ENCODE measurements around the gene GPC5. TPM values are rescaled to one million over a fixed set of nuclear protein-coding genes. Genes with fewer than 3 reads are reported as not detected.

GPC5 gene
- total and polyA plus RNA-seq, 2 experiments from 2014 or later, result 0.32 TPM; not detected in 1

DNA sequence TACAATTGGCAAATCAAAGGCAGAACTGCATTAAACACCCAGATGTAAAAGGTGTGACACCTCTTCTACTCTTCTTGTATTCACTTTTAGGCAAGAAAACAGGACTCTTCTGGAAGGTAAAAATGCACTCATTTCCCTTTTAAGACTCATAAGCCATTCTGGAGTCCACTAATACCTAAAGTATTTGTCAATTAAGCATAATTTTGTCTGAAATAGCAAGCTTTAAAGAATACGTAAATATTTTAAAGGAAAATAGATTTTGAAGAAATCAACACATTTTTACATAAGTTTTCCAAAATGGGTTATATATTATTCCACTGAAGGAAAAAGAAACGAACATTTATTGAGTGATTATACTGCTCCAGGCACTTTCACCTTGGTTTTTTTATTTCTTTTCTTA is 1166.5 kb downstream of the GPC5 start:
- Histone ChIP-seq H3K79me2 (ENCODE audit: insufficient read depth) (no peaks in the 10 kb centered on the region), H2AFZ (no peak overlapping the region), H4K20me1 (ENCODE audit: insufficient read depth) (no peaks in the 10 kb centered on the region), H3K4me2 (ENCODE audit: unreplicated experiment) (no peak overlapping the region), H3K27ac (no peak overlapping the region), H3K4me3 (no peak overlapping the region), H3K36me3 (ENCODE audit: low read depth) (no peaks in the 10 kb centered on the region), H3F3A (ENCODE audit: insufficient read depth) (no peaks in the 10 kb centered on the region), H3K4me1 (ENCODE audit: insufficient read depth) (no peaks in the 10 kb centered on the region), H3K9ac (no peak overlapping the region), H3K27me3 (replicated peaks; ENCODE audit: insufficient read depth) (no peaks in the 10 kb centered on the region), H3K9me2 (ENCODE audit: insufficient read depth) (no peaks in the 10 kb centered on the region), H3K9me3 (ENCODE audit: low read depth) (no peaks in the 10 kb centered on the region)
- WGBS, 2 experiments (ENCODE audit: low coverage in 1 of 2, low lambda C conversion rate in 2 of 2, missing lambda C conversion rate in 2 of 2), result 14 to 17% methylated on average over 2 of the region's 2 CpGs
- in situ Hi-C loops (cut with MboI), result no loop called here
- no peak for TF ChIP-seq EZH2 (IDR thresholded peaks at IDR 0.05; ENCODE audit: insufficient read depth, poor library complexity, severe bottlenecking)
- no peak for TF ChIP-seq EZH2phosphoT487 (IDR thresholded peaks at IDR 0.05; ENCODE audit: insufficient read depth, low read depth)
- DNase-seq, result no peak

DNA sequence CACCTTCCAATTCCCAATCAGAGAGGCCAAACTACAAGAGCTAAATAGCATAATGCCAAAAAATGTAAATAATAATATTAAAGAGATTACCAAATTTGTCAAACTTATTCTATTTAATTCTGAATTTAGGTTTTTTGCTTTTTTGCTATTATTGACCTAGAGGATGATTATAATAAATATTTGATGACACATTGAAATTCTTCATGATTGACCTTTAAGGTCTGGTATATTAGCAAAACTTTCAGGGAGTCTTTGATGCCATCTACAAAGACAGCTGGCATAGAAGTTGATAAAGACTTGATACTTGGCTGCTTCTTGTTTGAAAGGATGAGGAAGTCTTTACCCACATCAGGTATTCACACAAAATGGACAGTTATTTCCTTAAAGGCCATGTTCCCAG is 1168.3 kb downstream of the GPC5 start:
- no peak overlapping the region for H3K4me3 ChIP-seq
- H3K9me3 ChIP-seq (ENCODE audit: low read depth), result no peaks in the 10 kb centered on the region
- H3K9ac ChIP-seq, result no peak overlapping the region
- in situ Hi-C loops (cut with MboI), result no loop called here
- H3K9me2 ChIP-seq (ENCODE audit: insufficient read depth), result no peaks in the 10 kb centered on the region
- no peaks in the 10 kb centered on the region for H3K36me3 ChIP-seq (ENCODE audit: low read depth)
- no peak overlapping the region for H2AFZ ChIP-seq
- no peaks in the 10 kb centered on the region for H3K27me3 ChIP-seq (replicated peaks; ENCODE audit: insufficient read depth)
- H3K4me1 ChIP-seq (ENCODE audit: insufficient read depth), result no peaks in the 10 kb centered on the region
- TF ChIP-seq EZH2 (IDR thresholded peaks at IDR 0.05; ENCODE audit: insufficient read depth, poor library complexity, severe bottlenecking) (no peak), EZH2phosphoT487 (IDR thresholded peaks at IDR 0.05; ENCODE audit: insufficient read depth, low read depth) (no peak)
- no peaks in the 10 kb centered on the region for H4K20me1 ChIP-seq (ENCODE audit: insufficient read depth)
- H3F3A ChIP-seq (ENCODE audit: insufficient read depth), result no peaks in the 10 kb centered on the region
- no peak overlapping the region for H3K27ac ChIP-seq
- no peak overlapping the region for H3K4me2 ChIP-seq (ENCODE audit: unreplicated experiment)
- DNase-seq, result no peak
- H3K79me2 ChIP-seq (ENCODE audit: insufficient read depth), result no peaks in the 10 kb centered on the region

DNA sequence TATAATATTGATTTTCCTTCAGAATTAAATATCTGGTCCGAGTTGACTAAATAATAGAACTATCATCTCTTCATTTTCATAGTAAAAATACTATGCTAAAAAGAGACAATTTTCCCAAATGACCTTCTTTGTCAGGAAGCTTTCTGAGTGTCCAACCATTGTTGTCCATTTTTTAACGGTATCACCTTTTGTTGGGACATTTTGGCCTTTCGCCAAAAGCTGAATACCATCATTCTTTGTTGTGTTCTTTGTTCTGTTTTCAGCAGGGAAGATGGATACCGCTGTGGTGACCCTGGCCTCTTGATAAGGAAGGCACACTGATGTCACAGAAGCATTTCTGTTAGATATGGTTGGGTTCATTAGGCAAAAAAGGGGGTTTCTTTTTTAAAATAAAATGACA is 1173.8 kb downstream of the GPC5 start:
- Histone ChIP-seq H3K79me2 (ENCODE audit: insufficient read depth) (no peaks in the 10 kb centered on the region), H3K4me3 (no peak overlapping the region), H3F3A (ENCODE audit: insufficient read depth) (no peaks in the 10 kb centered on the region), H3K9me3 (ENCODE audit: low read depth) (no peaks in the 10 kb centered on the region), H3K36me3 (ENCODE audit: low read depth) (no peaks in the 10 kb centered on the region), H3K9ac (no peak overlapping the region), H3K4me2 (ENCODE audit: unreplicated experiment) (no peak overlapping the region), H3K4me1 (ENCODE audit: insufficient read depth) (no peaks in the 10 kb centered on the region), H3K27ac (no peak overlapping the region), H4K20me1 (ENCODE audit: insufficient read depth) (no peaks in the 10 kb centered on the region), H3K9me2 (ENCODE audit: insufficient read depth) (no peaks in the 10 kb centered on the region), H3K27me3 (replicated peaks; ENCODE audit: insufficient read depth) (no peaks in the 10 kb centered on the region), H2AFZ (no peak overlapping the region)
- TF ChIP-seq EZH2phosphoT487 (IDR thresholded peaks at IDR 0.05; ENCODE audit: insufficient read depth, low read depth) (no peak), EZH2 (IDR thresholded peaks at IDR 0.05; ENCODE audit: insufficient read depth, poor library complexity, severe bottlenecking) (no peak)
- WGBS, 2 experiments (ENCODE audit: low coverage in 1 of 2, low lambda C conversion rate in 2 of 2, missing lambda C conversion rate in 2 of 2), result 16 to 20% methylated on average over 4 of the region's 4 CpGs
- in situ Hi-C loops (cut with MboI), result no loop called here
- no peak for DNase-seq

- H3K79me2 ChIP-seq (ENCODE audit: insufficient read depth), result no peaks in the 10 kb centered on the region
- H2AFZ ChIP-seq, result no peak overlapping the region
- no peaks in the 10 kb centered on the region for H3K36me3 ChIP-seq (ENCODE audit: low read depth)
- no peaks in the 10 kb centered on the region for H4K20me1 ChIP-seq (ENCODE audit: insufficient read depth)
- H3K27ac ChIP-seq, result no peak overlapping the region
- WGBS, 2 experiments (ENCODE audit: low coverage in 1 of 2, low lambda C conversion rate in 2 of 2, missing lambda C conversion rate in 2 of 2), result 55% methylated on average over 10 of the region's 10 CpGs
- TF ChIP-seq EZH2phosphoT487 (IDR thresholded peaks at IDR 0.05; ENCODE audit: insufficient read depth, low read depth) (no peak), EZH2 (IDR thresholded peaks at IDR 0.05; ENCODE audit: insufficient read depth, poor library complexity, severe bottlenecking) (no peak)
- no peak overlapping the region for H3K9ac ChIP-seq
- H3K4me2 ChIP-seq (ENCODE audit: unreplicated experiment), result no peak overlapping the region
- in situ Hi-C loops (cut with MboI), result no loop called here
- H3K9me2 ChIP-seq (ENCODE audit: insufficient read depth), result no peaks in the 10 kb centered on the region
- H3K27me3 ChIP-seq (replicated peaks; ENCODE audit: insufficient read depth), result no peaks in the 10 kb centered on the region
- no peak overlapping the region for H3K4me3 ChIP-seq
- DNase-seq, result peak; percentile 9
- H3K4me1 ChIP-seq (ENCODE audit: insufficient read depth), result no peaks in the 10 kb centered on the region
- H3F3A ChIP-seq (ENCODE audit: insufficient read depth), result no peaks in the 10 kb centered on the region
- H3K9me3 ChIP-seq (ENCODE audit: low read depth), result no peaks in the 10 kb centered on the region
Observed at GRCh38 chr13:92573467-92574057, 1175.1 kb downstream of the GPC5 start.

DNA sequence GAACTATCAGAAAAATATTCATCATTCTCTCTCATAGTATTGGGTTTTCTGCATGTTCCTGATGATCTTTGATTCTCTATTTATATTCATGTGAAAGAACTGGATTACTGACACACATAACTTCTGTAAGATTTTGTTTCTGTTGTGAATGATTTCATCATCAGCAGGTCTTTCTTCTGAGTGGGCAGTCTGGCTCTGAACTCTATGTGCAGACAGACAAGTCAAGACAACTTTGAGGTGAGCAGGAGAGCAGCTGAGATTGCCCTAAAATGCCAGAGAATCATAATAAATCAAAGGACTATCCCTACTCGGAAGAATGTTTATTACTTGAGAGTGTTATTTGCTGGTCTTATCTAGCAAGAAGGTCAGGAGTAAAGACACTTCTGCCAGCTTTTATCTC is 1176.1 kb downstream of the GPC5 start:
- Histone ChIP-seq H3F3A (ENCODE audit: insufficient read depth) (no peaks in the 10 kb centered on the region), H3K9me2 (ENCODE audit: insufficient read depth) (no peaks in the 10 kb centered on the region), H3K36me3 (ENCODE audit: low read depth) (no peaks in the 10 kb centered on the region), H3K27me3 (replicated peaks; ENCODE audit: insufficient read depth) (no peaks in the 10 kb centered on the region), H3K27ac (no peak overlapping the region), H4K20me1 (ENCODE audit: insufficient read depth) (no peaks in the 10 kb centered on the region), H3K79me2 (ENCODE audit: insufficient read depth) (no peaks in the 10 kb centered on the region), H2AFZ (no peak overlapping the region), H3K4me2 (ENCODE audit: unreplicated experiment) (no peak overlapping the region), H3K9ac (no peak overlapping the region), H3K4me1 (ENCODE audit: insufficient read depth) (no peaks in the 10 kb centered on the region), H3K4me3 (no peak overlapping the region), H3K9me3 (ENCODE audit: low read depth) (no peaks in the 10 kb centered on the region)
- in situ Hi-C loops (cut with MboI), result no loop called here
- TF ChIP-seq EZH2 (IDR thresholded peaks at IDR 0.05; ENCODE audit: insufficient read depth, poor library complexity, severe bottlenecking) (no peak), EZH2phosphoT487 (IDR thresholded peaks at IDR 0.05; ENCODE audit: insufficient read depth, low read depth) (no peak)
- DNase-seq, result no peak
- 29 to 41% methylated on average over 1 of the region's 1 CpG for WGBS, 2 experiments (ENCODE audit: low coverage in 1 of 2, low lambda C conversion rate in 2 of 2, missing lambda C conversion rate in 2 of 2)

All from GM23248 (cell line).